NB4 (cell line): ENCODE results near the gene DHRS3.

Experiments used
- MYC ChIP-seq: IDR thresholded peaks from 2 replicates; pipeline ENCODE4 v1.6.1; 2011; ENCODE audit warnings: low read depth, low read length
- POLR2A ChIP-seq: IDR thresholded peaks from 2 replicates; pipeline ENCODE4 v1.6.1; 2011; ENCODE audit warnings: mild to moderate bottlenecking; ENCODE audit not compliant: insufficient read length; ENCODE audit errors: extremely low read depth
- TF ChIP-seq, protein P1 (sequence below): IDR thresholded peaks from one replicate; pipeline ENCODE4 v1.5.1; 2012; ENCODE audit warnings: low read depth, low read length
- TF ChIP-seq, protein P2 (sequence below): IDR thresholded peaks from 2 replicates; pipeline ENCODE4 v1.6.1; 2011; ENCODE audit warnings: low read depth, low read length

DNA sequence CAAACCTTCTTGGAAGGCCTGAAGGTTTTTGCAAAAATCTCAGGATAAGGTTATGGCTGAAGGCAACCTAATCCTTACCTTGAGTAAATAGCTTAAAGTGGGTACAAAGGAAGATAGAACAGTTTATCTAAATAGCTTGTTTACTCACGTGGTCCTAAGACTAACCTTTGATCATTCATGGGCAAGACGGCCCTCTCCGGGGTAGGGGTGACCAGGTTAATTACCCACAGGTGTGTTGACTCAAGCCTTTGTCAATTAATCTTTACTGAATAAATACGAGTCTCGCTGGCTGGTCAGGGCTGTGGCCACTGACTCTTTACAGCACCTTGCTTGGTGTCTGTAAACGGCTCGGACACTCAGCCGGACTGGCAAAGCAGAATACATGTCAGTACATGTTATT is 36.6 kb upstream of the DHRS3 start:
- TF ChIP-seq, protein P1, sequence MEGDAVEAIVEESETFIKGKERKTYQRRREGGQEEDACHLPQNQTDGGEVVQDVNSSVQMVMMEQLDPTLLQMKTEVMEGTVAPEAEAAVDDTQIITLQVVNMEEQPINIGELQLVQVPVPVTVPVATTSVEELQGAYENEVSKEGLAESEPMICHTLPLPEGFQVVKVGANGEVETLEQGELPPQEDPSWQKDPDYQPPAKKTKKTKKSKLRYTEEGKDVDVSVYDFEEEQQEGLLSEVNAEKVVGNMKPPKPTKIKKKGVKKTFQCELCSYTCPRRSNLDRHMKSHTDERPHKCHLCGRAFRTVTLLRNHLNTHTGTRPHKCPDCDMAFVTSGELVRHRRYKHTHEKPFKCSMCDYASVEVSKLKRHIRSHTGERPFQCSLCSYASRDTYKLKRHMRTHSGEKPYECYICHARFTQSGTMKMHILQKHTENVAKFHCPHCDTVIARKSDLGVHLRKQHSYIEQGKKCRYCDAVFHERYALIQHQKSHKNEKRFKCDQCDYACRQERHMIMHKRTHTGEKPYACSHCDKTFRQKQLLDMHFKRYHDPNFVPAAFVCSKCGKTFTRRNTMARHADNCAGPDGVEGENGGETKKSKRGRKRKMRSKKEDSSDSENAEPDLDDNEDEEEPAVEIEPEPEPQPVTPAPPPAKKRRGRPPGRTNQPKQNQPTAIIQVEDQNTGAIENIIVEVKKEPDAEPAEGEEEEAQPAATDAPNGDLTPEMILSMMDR = no peak
- no peak for TF ChIP-seq POLR2A
- no peak for TF ChIP-seq MYC
- TF ChIP-seq, protein P2, sequence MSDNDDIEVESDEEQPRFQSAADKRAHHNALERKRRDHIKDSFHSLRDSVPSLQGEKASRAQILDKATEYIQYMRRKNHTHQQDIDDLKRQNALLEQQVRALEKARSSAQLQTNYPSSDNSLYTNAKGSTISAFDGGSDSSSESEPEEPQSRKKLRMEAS = no peak
